ENCODE measurements around the gene DMRTB1.

DMRTB1 gene

DNA sequence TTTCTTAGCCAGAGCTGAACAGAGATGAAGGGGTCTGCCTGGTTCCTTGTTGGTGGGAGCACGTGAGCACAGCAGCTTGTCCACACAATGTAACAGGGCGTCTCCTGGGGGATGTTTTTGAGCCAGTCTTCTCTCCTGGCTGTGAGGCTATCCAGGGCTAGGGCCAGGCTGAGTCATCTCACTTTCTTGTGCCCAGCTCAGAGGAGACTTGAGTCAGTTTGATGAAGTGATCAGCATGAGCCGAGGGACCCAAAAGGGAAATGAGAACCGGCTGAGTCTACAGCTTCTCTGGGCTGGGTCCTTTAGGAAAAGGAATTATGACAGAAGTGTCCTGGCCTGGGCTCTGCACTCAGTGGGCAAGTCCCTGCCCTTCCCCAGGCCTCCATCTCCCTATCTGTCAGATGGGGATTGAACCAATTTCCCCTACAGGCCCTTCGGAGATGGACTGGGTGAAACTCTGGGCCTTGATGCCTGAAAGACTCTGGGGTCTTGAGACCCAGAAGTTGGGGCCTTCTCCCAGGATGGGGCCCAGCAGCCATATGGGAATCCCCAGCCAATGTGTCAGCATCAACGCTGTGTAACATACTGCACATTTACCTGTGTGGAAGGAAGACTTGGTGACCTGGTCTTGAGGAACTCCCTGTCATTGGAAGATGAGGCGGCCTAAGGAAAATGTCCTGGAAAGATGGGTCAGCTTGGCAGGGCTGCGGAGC, 36.6 kb downstream of the DMRTB1 start:
- FAIRE-seq, result no peak

DNA sequence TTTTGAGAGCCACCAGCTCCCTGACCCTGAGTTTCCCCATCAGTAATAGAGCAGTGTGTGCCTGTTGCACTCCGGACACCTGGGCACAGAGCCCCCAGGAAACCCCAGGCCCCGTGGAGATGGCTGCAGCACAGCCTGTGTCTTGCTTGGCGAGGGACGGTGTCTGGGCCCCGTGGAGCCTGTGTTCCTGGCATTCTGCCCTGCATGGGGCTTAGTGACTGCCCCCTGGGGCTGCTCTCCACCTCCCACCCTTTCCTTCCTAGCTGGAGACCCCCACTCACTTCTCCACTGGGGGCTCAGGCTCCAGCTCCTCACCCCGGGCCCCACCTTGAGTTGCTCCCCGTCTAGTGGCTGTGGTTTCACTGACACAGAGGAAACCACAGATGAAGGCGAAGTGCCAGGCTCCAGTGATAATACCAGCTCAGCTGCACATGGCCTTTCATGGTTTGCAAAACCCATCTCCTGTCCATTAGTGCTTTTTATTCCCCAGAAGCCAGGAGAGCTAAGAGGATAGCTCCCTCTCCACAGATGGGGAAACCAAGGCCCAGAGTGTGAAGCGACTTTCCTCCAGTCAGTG, 39.4 kb downstream of the DMRTB1 start:
- no peak for FAIRE-seq

DNA sequence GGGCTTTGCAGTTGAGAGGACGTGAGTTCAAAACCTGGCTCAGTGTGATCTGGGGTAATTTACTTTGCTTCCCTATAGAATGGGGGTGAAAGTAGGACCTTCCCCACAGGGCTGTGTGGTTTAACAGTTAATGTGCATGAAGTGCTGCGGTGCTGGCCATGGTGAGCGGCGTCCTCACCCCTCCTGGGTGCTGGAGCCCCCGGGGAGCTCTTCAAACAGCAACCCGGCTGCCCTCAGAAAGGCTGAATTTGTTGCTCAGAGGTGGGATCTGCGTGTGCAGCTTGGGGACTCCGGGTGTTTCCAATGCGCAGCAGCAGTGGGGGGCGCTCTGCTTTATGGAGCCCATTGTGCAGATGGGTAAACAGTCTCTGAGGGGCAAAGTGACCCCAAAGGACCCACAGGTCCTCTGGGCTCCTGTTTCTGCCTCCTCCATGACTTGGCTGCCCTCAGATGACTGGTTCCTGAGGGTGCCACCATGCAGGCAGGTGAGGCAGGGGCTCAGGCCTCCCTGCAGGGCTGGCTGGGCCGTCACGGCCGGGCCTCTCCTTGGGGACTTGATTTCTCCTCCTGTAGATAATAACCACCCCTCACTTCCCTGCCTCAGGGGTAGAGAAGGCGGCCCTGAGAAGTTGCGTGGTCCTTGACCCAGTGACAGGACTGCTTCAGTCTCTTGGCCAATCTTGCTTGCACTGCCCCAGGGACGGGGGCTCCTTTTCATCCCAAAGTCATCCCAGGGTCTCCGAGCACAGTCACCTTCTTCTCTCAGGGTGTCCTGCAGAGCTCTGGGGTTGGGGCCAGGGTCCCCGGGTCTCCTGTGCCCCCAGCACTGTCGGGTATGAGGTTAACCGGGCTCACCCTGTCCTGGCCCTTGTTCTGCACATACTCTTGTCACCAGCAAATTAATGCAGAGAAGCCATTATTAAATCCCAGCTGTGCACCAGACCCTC, 40.3 kb downstream of the DMRTB1 start:
- no peak for FAIRE-seq

DNA sequence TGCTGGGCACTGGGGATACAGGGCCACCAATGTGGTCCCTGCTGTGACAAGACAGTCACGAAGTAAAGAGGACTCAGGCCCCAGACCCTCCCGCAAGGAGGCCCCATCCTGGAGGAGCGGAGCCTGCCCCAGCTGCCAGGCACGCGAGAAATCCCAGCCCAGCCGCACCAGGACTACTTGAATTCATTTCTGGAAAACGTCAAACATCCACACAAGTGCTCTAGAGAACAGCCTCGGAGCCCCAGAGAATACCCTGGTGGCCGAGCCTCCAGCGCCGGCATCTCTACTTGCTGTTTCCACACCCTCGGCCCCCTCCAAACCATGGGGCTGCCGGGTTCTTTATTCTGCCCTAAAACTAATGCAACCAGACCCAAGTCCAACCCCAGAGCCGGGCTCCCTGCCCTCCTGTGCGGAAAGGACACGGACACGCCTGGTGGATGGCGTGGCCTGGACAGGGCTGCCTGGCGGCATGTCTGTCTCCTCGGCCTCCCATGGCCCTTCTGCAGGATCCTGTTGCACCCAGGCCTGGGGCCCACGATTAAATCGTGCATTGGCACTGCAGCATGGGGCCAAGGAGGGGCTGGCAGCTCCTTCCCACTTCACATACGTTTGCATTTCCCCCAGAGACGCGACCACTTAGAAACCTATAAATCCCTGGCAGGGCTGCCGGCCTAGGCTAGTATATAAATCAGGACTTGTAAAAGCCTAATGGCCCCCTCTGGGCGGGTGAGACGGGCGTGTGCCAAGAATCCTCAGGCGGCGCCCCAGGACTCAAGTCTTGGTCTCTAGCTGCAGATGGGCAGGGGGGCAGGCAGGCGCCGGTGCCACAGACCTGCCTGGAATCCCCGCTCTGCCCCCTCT, 41.2 kb downstream of the DMRTB1 start:
- no peak for FAIRE-seq

DNA sequence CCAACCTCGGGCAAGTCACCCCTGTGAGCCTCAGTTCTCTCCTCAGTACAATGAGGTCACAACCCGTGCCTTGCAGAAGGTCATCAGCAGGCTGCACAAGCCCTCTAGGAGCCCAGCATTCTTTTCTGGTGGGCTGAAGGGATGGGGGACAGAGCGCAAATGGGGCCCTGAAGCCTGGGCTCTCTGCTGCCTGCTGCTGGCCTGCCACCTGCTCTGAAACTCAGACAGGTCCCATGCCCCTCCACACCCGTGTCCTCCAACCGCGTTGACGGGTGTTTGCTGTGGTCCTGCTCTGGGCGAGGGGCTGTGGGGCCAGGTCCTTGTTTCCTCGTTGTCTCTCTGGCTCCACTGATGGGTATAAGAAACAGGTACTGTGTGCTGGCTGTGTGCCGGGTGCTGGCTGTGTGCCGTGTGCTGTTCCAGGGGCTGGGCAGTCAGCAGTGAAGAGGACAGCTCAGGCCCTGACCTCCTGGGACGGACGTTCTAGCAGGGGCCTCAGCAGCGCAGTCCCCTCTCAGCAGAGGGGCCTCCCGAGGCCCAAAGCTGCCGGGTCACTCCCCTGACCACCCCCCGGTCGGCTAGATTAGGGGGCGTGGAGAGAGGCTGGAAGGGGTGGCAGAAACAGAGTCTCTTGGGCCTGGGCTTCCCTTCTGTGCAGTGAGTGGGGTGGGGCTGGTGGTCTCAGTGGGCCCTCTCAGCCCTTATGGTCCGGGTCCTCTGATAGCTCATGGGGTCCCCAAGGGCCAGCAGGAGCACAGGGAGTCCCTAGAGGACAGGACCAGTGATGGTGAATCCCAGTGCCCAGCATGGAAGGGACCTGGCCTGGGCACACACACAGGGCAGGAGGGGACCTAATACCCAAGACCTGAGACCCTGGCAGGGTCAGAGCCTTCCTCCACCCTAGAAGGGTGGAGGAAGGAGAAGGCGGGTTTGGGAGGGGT, 42.1 kb downstream of the DMRTB1 start:
- FAIRE-seq, result no peak

DNA sequence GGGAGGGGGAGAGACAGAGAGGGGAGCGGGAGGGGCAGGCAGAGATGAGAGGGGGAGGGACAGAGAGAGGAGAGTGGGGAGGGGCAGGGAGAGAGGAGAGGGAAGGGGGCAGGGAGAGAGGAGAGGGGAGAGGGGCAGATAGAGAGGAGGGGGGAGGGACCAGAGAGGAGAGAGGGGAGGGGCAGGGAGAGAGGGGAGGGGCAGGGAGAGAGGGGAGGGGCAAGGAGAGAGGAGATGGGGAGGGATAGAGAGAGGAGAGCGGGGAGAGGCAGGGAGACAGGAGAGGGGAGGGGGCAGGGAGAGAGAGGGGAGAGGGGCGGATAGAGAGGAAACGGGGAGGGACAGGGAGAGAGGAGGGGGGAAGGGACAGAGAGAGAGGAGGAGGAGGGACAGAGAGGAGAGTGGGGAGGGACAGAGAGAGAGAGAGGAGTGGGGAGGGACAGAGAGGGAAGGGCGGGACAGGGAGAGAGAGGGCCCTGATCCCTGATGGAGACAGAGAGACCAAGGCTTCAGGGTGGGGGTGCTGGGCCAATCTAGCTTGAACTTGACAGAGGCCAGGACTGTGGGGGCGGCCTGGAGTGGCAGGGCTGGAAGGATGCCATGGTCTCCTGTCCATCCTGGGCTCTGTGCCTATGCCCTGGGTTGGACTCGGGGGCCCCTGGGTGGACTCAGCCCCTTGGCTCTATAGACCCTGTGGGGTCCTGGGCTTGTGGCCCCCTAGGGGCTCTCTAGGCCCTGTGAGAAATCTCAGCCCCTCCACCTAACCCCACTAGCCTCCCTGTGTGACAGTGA, 43.6 kb downstream of the DMRTB1 start:
- FAIRE-seq, result no peak

DNA sequence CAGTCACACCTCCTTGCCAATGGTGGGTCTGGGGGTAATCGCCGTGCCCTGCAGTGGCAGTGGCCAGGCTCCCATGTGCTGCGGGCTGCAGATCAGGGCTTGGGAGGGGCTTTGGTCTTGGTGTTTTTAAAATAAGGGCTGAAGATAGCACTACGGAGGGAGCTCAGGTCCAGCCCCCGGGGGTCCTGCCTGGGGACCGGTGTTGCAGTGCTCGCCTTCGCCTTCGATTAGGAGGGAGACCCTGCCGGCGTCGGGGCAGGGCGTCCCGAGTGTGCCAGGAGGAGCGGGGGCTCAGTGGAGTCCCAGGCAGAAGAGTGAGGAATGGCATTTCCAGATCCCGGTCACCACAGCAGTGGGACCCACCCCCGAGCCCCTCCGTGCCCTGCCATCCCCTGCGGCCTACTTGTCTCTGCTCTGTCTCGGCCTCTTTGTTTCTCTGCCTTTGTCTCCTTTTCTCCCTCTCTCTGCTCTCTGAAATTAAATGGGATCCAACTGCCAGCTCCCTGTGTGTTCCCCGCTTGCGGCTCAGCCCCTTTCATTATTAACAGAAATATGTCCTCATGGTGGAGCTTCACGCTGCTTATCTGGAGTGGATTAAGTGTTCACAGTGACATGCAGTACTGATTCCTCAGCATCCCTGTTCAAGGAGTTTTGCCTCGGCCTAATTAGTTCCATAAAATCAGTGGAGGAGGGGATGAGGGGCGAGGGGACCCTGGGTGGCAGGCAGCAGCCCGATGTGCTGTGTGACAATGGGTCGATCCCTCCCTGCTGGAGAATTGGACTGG, 44.4 kb downstream of the DMRTB1 start:
- no peak for FAIRE-seq

DNA sequence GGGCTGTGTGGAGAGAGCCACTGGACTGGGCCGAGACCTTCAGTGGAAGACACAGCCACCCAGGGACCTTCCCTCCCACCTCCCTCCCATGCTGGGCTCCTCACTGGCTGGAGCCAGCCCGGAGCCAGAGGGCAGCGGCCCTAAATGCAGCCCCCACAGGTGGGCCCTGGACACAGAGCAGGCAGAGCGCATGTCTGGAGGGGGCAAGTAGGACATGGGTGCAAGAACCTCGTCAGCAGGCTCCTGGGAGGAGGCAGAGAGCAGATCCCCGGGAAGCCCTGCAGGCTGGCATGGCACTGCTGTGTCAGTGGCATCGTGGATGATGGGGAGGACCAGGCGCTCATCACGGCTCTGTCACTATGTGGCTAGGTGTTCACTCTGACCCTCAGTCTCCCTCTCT, 45.7 kb downstream of the DMRTB1 start:
- no peak for FAIRE-seq

DNA sequence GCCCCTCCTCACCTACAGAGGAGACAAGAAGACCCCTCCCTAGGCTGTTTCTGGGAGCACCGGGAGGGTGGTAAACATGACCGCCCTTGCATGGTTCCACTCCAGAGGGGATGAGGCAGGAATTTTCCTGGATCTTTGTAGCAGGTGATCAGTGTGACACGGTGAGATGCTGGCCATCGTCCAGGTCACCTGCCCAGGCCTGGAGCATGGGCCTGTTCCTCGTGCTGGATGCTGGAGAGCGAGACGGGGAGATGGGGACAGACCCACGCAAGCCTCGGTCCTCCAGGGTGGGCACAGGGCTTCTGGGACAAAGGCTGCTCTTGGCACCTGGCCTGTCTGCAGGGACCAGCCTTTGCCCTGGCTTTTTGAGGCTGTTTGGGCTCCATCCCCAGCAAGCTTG, 46.2 kb downstream of the DMRTB1 start:
- no peak for FAIRE-seq

DNA sequence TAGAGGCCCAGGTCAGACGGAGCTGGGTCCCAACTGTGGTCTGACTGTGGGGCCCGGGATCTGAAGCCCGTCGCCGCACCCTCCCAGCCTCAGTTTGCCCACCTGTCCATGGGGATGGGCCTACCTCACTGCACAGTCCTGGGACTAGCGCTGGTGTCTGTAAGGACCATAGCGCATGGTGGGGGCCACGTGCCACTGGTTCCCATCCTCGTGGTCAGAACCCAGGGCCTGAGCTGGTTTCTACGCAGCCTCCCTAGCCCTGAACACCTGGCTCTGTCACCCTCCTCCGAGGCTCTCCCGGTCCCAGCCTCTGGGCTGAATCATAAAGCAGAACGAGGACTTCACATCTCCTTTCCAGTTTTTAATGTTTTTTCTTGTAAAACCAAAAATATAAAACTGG, 46.7 kb downstream of the DMRTB1 start:
- FAIRE-seq, result no peak

DNA sequence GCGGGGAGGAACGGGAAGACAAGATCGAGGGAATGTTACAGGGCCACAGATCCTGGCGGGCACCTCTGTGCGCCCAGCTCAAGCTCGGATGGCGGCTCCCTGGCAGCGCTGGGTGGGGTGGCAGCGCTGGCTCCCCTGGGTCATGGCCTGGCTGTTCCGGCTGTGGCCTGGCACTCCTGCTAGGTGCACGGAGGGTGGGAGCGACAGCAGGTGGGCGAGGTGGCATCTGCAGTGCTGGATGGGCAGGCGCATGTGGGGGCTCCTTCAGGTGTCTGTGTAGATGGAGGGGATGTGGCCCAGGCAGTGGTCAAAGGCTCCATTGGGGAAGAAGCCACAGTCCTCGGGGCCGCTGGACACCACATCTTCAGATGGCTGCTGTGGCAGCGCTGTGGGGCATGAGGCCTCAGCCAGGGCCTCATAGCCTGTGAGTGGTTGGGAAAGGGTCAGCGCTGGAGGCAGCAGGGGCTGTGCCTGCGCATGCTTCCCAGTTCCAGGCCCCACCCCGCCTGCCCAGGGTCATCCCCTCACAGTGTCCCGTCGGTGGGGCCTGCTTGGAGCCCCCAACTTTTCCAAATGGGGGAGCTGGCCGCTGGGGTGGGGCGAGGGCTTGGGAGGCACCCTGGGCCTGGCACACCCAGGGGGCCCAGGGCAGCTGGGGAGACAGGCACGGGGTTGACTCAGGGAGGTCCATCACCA, 47.3 kb downstream of the DMRTB1 start:
- no peak for FAIRE-seq

DNA sequence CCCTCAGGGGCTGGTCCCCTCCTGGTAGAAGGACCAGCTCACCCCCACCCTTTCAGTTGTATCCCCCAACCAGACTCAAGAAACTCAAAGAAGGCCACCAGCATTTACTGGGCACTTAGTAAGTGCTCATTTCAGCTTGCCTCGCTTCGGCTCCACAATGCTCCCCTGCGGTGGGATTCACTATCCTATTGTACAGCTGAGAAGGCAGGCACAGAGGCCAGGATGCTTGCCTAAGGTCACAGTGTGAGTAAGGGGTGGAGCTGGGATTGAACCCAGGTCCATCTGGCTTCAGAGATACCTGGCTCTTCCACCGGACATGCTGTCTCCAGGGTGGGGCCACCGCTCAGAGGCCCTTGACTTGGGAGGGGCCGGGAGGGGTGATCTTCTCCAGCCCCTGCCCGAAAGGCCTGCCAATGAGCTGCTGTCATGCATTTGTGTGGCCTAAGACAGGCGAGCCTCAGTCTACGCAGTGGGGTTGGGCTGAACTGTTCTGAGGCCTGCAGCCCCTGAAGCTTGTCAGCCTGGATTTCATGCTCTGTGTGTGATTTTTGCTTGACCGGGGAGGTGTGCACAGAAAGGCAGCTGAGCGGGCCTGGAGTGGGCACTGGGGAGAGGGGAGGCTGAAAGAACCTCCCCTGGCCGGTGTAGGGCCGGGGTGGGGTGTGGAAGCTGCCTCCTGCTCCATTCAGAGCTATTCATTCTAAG, 48.1 kb downstream of the DMRTB1 start:
- FAIRE-seq, result no peak

DNA sequence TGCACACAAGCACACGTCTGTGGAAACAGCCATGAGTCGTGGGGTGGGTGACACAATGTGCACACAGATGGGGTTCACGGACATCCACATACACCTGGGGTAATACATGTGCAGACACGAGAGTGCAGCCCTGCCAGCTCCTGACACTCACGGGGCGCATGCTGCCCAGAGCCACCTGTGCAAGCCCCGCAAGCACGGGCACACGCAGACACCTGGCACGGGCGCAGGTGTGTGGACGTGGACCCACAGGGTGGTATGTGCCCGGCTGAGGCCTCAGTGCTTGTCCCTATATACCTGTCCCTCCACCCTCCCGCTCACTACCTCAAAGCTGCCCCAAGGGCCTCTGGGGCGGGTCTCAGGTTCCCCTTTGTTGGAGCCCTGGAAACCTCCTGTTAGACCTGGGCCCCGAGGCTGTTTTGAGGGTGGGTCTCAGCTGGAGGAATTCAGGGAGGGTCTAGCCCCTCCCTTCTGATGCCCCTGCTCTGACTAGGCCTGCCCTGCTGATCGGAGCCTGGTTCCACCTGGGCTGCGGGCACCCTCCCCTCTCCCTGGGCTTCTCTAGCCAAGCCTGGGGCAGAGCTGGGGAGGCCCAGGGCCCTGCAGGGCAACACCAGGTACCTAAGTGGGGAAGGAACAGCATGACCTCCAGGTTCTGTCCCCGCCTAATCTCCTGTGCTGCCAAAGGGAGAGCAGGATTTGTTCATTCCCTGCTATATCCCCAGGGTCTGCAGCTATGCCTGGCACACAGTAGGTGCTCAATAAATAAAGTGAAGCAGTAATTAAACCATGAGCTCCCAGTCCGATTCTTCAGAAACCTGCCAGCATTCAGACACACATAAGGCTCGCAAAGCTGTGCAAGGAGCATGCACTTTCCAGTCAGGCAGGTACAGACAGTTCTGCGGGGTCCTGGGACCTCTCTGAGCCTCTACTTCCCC, 49.1 kb downstream of the DMRTB1 start:
- no peak for FAIRE-seq

DNA sequence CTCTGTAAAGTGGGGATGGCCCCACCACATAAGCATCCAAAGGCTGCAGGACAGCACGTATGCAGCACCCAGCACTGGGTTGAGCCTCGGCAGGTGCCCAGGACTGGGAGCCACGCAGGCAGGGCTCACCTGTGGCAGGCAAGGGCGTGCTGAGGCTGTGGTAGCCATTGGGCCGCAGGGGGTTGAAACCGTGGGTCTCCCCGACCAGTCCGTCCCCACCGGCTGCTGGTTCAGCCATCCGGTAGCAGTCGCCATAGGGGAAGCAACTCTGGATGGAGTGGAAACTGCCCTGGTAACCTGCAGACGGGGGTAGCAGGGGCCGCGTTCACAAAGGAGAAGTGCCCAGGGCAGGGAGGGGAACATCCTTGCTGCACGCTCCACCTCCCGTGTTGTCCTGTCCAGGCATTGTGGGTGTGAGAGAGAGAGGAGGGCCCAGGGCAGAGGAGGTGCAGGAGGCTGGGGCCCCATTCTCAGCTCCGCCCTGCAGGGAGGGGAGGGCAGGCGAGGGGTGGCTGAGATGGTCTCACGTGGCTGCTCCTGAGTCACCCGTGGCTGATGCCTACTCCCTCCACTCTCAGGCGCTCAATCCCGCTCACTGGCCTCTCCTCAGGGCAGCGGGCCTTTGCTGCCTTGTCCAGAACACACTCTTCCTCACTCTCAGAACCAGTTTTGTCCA, 49.9 kb downstream of the DMRTB1 start:
- no peak for FAIRE-seq

DNA sequence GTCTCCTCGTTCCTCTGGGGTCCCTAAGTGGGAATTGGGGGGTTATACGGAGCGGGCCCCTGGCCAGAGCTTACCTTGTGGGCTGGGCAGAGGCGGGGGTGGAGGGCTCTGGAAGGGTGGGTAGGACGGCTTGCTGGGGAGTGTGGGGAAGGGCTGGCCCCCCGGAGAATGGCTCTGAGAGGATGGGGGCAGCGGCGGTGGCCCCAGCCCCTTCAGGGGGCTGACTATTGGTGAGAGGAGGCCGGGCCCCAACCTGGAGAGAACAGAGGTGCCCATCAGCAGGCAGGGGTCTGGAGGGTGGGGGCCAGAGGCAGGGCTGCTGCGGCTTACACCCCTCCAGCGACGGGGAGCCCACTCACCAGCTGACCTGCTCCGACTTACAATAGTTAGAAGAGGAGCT, 50.6 kb downstream of the DMRTB1 start:
- no peak for FAIRE-seq

DNA sequence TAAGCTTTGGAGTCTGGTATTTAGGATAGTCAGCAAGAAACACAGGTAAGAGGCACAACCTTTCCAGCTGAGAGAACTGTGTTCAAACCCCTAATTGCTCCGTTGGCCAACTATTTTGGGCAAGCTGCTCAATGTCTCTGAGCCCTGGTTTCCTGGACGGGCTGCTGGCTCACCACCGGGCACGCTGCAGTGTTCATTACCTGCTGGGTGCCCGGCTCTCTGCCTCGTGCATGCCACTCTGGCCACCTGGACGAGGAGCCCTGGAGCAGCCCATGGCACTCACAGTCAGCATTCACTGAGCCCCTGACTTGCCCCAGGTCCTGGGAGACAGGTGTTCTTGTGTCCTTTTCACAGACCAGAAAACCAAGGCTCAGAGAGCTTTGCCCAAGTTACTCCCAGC, 51.0 kb downstream of the DMRTB1 start:
- no peak for FAIRE-seq

Measured in A204.1 (cell line).